ENCODE measurements around the gene GPR32.
"Not testable (repeated sequence)": the region's sequence is repeated elsewhere in the genome, so short reads cannot be mapped to it uniquely, and the experiment has no call there.

Gene GPR32

GRCh38 chr19:50804420-50805272, 34.4 kb downstream of the GPR32 start:
- Histone ChIP-seq H3K4me3 (ENCODE audit: low read length) (peak overlapping the region; percentile 89), H3K4me2 (ENCODE audit: low read length) (peak overlapping the region; percentile 71), H3K79me2 (ENCODE audit: control insufficient read depth, low read length) (peaks cover 50% of the 10 kb centered on the region), H3F3A (ENCODE audit: control insufficient read depth, insufficient read depth) (peaks cover 24% of the 10 kb centered on the region), H3K9me3 (ENCODE audit: control insufficient read depth, insufficient read depth, low read length) (no peaks in the 10 kb centered on the region), H3K27ac (ENCODE audit: low read depth, low read length) (peak overlapping the region; percentile 86), H3K9me2 (replicated peaks; ENCODE audit: control insufficient read depth, low read length) (no peaks in the 10 kb centered on the region), H3K27me3 (ENCODE audit: control insufficient read depth, low read length) (no peaks in the 10 kb centered on the region), H4K20me1 (ENCODE audit: control insufficient read depth, insufficient read depth, low read depth, low read length) (peaks cover 25% of the 10 kb centered on the region), H3K4me1 (ENCODE audit: control insufficient read depth, low read length) (peaks cover 23% of the 10 kb centered on the region), H3K36me3 (ENCODE audit: control insufficient read depth, low read length) (peaks cover 42% of the 10 kb centered on the region)
- TF ChIP-seq EZH2phosphoT487 (IDR thresholded peaks at IDR 0.05; ENCODE audit: borderline replicate concordance, low read length) (no peak), CTCF (IDR thresholded peaks at IDR 0.05; ENCODE audit: low read depth, low read length, poor library complexity, severe bottlenecking) (no peak)

- peaks cover 5% of the 10 kb centered on the region for H3K36me3 ChIP-seq (ENCODE audit: control insufficient read depth, low read length)
Observed at GRCh38 chr19:50808856-50809255, 38.6 kb downstream of the GPR32 start.

GRCh38 chr19:50811622-50812238, 41.5 kb downstream of the GPR32 start:
- H3K27me3 ChIP-seq (ENCODE audit: control insufficient read depth, low read length); H3K9me3 ChIP-seq (ENCODE audit: control insufficient read depth, insufficient read depth, low read length); H3K4me2 ChIP-seq (ENCODE audit: low read length); H4K20me1 ChIP-seq (ENCODE audit: control insufficient read depth, insufficient read depth, low read depth, low read length); H3F3A ChIP-seq (ENCODE audit: control insufficient read depth, insufficient read depth); H3K79me2 ChIP-seq (ENCODE audit: control insufficient read depth, low read length); H3K36me3 ChIP-seq (ENCODE audit: control insufficient read depth, low read length); H3K9me2 ChIP-seq (replicated peaks; ENCODE audit: control insufficient read depth, low read length); H3K4me1 ChIP-seq (ENCODE audit: control insufficient read depth, low read length); H3K27ac ChIP-seq (ENCODE audit: low read depth, low read length); H3K4me3 ChIP-seq (ENCODE audit: low read length): not testable (repeated sequence)

More at GRCh38 chr19:50808856-50809255, 38.6 kb downstream of the GPR32 start:
- no peak overlapping the region for H3K27ac ChIP-seq (ENCODE audit: low read depth, low read length)
- TF ChIP-seq CTCF (IDR thresholded peaks at IDR 0.05; ENCODE audit: low read depth, low read length, poor library complexity, severe bottlenecking) (no peak), EZH2phosphoT487 (IDR thresholded peaks at IDR 0.05; ENCODE audit: borderline replicate concordance, low read length) (no peak)
- peaks cover 13% of the 10 kb centered on the region for H3K79me2 ChIP-seq (ENCODE audit: control insufficient read depth, low read length)
- H3K9me2 ChIP-seq (replicated peaks; ENCODE audit: control insufficient read depth, low read length), result no peaks in the 10 kb centered on the region
- no peak overlapping the region for H3K4me3 ChIP-seq (ENCODE audit: low read length)
- peaks cover under 1% of the 10 kb centered on the region; the same call in 1 of the 2 replicates for H4K20me1 ChIP-seq (ENCODE audit: control insufficient read depth, insufficient read depth, low read depth, low read length)
- H3K9me3 ChIP-seq (ENCODE audit: control insufficient read depth, insufficient read depth, low read length), result no peaks in the 10 kb centered on the region
- H3K4me2 ChIP-seq (ENCODE audit: low read length), result no peak overlapping the region
- H3F3A ChIP-seq (ENCODE audit: control insufficient read depth, insufficient read depth), result peaks cover under 1% of the 10 kb centered on the region; the same call in 1 of the 2 replicates
- peaks cover 9% of the 10 kb centered on the region for H3K4me1 ChIP-seq (ENCODE audit: control insufficient read depth, low read length)
- H3K27me3 ChIP-seq (ENCODE audit: control insufficient read depth, low read length), result no peaks in the 10 kb centered on the region

GRCh38 chr19:50812474-50812873, 42.2 kb downstream of the GPR32 start:
- Histone ChIP-seq H3K9me3 (ENCODE audit: control insufficient read depth, insufficient read depth, low read length) (no peaks in the 10 kb centered on the region), H3K9me2 (replicated peaks; ENCODE audit: control insufficient read depth, low read length) (no peaks in the 10 kb centered on the region), H3K79me2 (ENCODE audit: control insufficient read depth, low read length) (no peaks in the 10 kb centered on the region), H3K36me3 (ENCODE audit: control insufficient read depth, low read length) (no peaks in the 10 kb centered on the region), H3F3A (ENCODE audit: control insufficient read depth, insufficient read depth) (no peaks in the 10 kb centered on the region; the same call in 1 of the 2 replicates), H3K27me3 (ENCODE audit: control insufficient read depth, low read length) (0 out of 2 replicates have a peak, but pooled peaks cover 3% of the 10 kb centered on the region), H3K4me2 (ENCODE audit: low read length) (no peak overlapping the region), H3K27ac (ENCODE audit: low read depth, low read length) (no peak overlapping the region), H3K4me3 (ENCODE audit: low read length) (no peak overlapping the region), H3K4me1 (ENCODE audit: control insufficient read depth, low read length) (peaks cover 7% of the 10 kb centered on the region), H4K20me1 (ENCODE audit: control insufficient read depth, insufficient read depth, low read depth, low read length) (no peaks in the 10 kb centered on the region)
- no peak for TF ChIP-seq CTCF (IDR thresholded peaks at IDR 0.05; ENCODE audit: low read depth, low read length, poor library complexity, severe bottlenecking)
- TF ChIP-seq EZH2phosphoT487 (IDR thresholded peaks at IDR 0.05; ENCODE audit: borderline replicate concordance, low read length), result no peak
